NCI-H2107 (cell line): ENCODE measurements around the gene PDGFD.

Experiments used
- DNase-seq: peaks from one replicate; lab custom pipeline; 2025; lab: John Stamatoyannopoulos, UW

PDGFD gene

GRCh38 chr11:104000798-104001197 lies 163.1 kb downstream of the PDGFD start:
- no peak for DNase-seq

GRCh38 chr11:103998826-103999508 lies 165.0 kb downstream of the PDGFD start:
- no peak for DNase-seq

DNA sequence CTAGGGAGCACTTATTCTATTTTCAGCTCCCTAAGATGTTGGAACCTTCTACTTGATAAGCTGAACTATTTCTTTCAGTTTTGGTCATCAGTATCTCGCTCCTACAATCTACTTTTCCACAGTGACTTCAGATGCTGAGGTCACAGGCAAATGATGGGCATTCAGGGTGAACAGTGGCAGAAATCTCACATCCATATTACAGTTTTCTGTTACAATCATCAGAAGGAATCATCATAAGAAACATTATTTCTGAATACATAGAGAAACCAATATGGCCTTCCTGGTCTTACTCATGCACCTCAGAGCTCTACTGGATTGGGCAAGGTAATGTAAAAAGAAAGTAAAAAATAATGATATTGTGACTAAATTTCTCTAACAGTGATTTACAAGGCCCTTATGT lies 166.9 kb downstream of the PDGFD start:
- DNase-seq, result no peak

DNA sequence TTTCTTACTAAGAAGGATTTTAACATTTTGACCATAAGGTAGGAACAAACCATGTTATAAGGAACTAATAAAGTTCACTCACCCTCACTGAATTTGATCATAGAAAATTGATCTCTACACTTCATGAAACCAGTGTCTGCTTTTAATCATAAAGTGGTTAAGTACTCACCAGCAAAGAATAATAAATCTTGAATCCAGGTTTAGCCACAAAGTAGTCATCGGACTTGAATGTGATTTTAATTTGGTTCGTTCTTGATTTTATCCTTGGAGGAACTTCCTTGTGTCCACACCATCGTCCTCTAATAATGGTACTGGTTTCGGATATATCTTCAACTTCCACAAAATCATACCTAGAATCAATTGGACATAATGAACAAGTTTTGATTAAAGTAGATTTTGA lies 168.1 kb downstream of the PDGFD start:
- DNase-seq, result no peak

DNA sequence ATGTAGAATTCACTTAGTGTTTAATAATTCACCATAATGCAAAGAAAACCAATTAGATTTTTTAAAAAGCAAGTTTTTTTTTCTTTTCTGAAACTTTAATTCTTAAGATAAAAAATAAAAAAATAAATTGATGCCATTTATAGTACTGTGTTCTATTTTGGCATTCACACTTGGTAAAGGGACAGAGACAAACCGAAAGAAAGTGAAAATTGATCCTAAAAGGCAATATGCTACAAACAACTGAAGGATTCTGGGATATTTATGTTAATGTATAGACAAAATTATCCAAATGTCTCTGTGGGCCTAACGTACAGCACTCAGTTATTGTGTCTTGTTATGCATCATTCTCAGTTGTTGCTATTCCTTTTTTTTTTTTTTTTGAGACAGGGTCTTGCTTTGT lies 169.4 kb downstream of the PDGFD start:
- no peak for DNase-seq

GRCh38 chr11:103994094-103994493 lies 169.9 kb downstream of the PDGFD start:
- DNase-seq, result no peak

GRCh38 chr11:103993507-103993906 lies 170.4 kb downstream of the PDGFD start:
- DNase-seq, result no peak

DNA sequence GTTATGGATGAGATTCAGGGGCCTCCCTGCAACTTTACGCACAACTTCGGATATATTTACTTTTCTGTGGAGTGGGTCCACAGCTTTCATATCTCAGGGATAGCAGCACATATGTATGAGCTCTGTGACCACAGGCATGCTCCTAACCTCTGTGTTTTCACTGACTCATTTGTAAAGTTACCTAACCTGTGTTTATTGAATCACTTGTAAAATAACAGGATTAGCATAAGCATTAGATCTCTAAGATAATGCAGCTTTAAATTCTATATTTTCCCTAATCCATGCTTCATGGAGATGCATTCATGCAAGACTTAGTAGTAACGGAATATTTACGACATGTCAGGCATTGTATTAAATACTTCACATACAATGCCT lies 175.4 kb downstream of the PDGFD start:
- no peak for DNase-seq

- DNase-seq, result no peak
These were observed 176.0 kb downstream of the PDGFD start for GRCh38 chr11:103987629-103988594.

- DNase-seq, result no peak
These were observed 178.9 kb downstream of the PDGFD start for GRCh38 chr11:103985041-103985440.

- DNase-seq, result no peak
These were observed 183.8 kb downstream of the PDGFD start for GRCh38 chr11:103980108-103980507.

GRCh38 chr11:103978616-103979595 lies 185.0 kb downstream of the PDGFD start:
- no peak for DNase-seq

DNA sequence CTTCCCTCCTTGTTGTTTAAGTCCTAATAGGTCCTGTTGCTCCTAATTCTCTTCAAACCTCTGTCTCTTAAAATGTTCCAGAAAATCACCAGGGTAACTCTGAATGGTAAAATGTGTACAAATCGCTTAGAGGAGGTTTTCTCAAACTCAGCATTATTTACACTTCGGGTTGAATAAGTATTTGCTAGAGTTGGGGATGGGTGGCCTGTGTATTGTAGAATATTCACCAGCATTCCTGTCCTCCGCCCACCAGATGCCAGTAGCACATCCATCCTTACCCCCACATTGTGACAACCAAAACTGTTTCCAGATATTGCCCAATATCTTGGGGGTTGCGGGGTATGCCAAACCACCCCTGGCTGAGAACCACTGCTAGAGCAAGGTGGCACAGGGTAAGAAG lies 191.9 kb downstream of the PDGFD start:
- no peak for DNase-seq

DNA sequence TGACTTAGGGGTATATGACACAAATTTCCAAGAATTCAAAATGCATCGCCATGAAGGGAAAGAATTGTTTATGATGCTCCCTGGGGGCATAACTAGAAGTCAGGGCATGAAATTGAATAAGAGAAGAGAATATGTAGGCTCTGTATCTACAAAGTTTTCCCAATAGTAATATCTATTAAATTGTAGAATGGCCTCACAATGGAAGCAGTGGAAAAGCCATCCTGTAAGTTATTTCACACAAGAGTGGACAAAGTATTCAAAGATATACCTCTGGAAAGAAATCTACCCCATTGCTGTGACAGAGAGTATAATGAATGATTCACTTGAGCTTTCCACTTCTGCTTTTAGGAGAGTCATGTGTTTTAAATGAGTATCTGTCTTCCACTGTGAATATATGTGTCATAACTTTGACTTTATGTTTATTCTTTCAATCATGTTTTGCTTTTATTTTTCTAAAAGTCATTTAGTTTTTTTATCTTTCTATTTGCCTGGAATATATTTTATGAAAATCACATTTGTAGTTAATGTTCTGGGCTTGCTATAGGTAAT lies 193.2 kb downstream of the PDGFD start:
- DNase-seq, result no peak

DNA sequence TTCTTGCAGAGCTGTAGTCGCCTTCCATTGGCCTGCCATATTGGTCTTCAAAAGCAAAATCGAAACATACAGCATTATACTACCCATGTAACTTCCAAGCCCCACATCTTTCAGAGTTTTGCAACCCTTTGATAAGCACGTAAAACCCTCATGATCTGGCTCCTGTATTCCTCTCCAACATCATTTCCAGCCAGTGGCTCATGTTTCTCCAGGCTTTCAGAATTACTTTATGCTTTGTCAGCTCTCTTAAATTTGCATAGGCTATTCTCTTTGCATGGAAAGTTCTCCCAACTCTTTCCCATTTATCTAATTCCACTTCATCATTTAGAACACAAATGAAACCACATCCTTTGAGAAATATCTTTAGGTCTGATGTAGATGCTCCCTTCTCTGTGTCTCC lies 195.3 kb downstream of the PDGFD start:
- no peak for DNase-seq

GRCh38 chr11:103967985-103968384 lies 196.0 kb downstream of the PDGFD start:
- DNase-seq, result no peak

DNA sequence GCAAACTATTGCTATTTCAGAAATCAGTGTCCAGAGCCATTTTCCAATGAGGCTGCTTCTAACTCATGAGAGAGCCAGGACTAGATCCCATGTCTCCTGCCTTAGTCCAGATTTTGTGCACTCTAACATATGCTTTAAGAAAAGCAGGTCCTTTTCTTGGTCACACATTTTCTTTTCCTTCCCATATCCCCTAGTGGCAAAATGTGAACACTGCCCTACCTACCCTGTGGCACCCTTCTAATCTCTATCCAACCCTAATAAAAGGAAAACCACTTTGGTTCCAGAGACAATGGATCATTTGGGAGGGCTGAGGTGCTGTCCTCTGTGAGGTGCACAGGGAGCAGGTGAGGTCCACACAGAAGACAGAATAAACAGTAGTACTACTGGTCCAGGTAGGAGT lies 199.6 kb downstream of the PDGFD start:
- no peak for DNase-seq

- DNase-seq, result no peak
These were observed 200.3 kb downstream of the PDGFD start for GRCh38 chr11:103963648-103964047.

DNA sequence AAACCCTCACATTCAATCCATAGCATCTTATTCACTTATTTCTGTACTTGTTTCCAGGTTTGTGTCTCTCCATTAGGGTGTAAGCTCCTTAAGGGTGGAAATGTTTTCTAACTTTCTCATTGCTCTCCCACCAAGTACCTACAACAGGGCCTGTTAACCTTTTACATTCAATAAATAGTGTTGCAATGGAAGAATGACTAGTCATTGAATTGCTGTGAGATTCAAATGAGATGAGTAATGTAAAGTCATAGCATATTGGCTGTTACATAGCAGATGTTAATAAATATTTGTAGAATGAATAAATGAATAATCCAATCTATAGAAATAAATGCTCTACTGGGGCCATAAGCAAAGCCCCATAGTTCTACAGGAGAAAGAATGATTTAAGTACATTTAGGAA lies 202.9 kb downstream of the PDGFD start:
- no peak for DNase-seq

DNA sequence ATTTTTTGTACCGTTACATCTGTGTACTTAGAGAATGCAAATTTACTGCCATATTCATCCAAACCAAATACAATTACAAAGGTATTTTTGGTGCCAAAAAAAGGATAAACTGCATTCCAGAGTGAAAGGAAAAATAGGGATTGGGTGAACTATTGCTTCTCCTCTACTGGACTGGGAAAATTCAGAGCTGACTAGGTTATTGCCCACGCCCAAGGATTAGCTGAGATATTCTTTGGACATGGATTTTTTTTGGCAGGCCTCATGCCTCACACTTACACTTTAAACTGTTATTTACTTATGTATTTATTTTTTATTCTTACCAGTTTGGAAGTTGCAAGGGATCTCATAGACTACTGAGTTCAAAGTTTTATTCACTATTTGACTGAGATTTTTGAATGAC lies 203.8 kb downstream of the PDGFD start:
- DNase-seq, result no peak

GRCh38 chr11:103959279-103959942 lies 204.5 kb downstream of the PDGFD start:
- DNase-seq, result no peak
